ENCODE measurements around the gene COL4A1. TPM values are rescaled to one million over a fixed set of nuclear protein-coding genes. Genes with fewer than 3 reads are reported as not detected.

Gene COL4A1
- total RNA-seq, 1 experiment from 2014 or later, result 0.12 TPM

- no peak for TF ChIP-seq CTCF (IDR thresholded peaks at IDR 0.05; ENCODE audit: unreplicated experiment)
- Mint-ChIP-seq H3K9me3 (ENCODE audit: low read depth, unreplicated experiment) (no peaks in the 10 kb centered on the region), H3K27me3 (ENCODE audit: unreplicated experiment) (no peaks in the 10 kb centered on the region), H3K36me3 (ENCODE audit: insufficient read depth, unreplicated experiment) (no peaks in the 10 kb centered on the region), H3K4me3 (ENCODE audit: low read depth, unreplicated experiment) (no peak overlapping the region), H3K4me1 (ENCODE audit: low read depth, unreplicated experiment) (no peaks in the 10 kb centered on the region), H3K27ac (ENCODE audit: unreplicated experiment) (no peak overlapping the region)
- CTCF ChIA-PET, result no interaction called here
- DNase-seq, result no peak
- BruUV-seq (replicated peaks), result no TSS peak
- intact Hi-C loops (cut with micrococcal nuclease; ENCODE audit: unreplicated experiment), result no loop called here
Measured at GRCh38 chr13:110353339-110353977, 46.5 kb upstream of the COL4A1 start.

- DNase-seq, result no peak
- no peak overlapping the region for H3K4me3 Mint-ChIP-seq (ENCODE audit: low read depth, unreplicated experiment)
- CTCF ChIA-PET, result no interaction called here
- peaks cover 4% of the 10 kb centered on the region for H3K4me1 Mint-ChIP-seq (ENCODE audit: low read depth, unreplicated experiment)
- no peak overlapping the region for H3K27ac Mint-ChIP-seq (ENCODE audit: unreplicated experiment)
- no peaks in the 10 kb centered on the region for H3K36me3 Mint-ChIP-seq (ENCODE audit: insufficient read depth, unreplicated experiment)
- no peaks in the 10 kb centered on the region for H3K27me3 Mint-ChIP-seq (ENCODE audit: unreplicated experiment)
- intact Hi-C loops (cut with micrococcal nuclease; ENCODE audit: unreplicated experiment), result no loop called here
- no TSS peak for BruUV-seq (replicated peaks)
- no peak for TF ChIP-seq CTCF (IDR thresholded peaks at IDR 0.05; ENCODE audit: unreplicated experiment)
- no peaks in the 10 kb centered on the region for H3K9me3 Mint-ChIP-seq (ENCODE audit: low read depth, unreplicated experiment)
Measured at GRCh38 chr13:110352735-110353134, 45.8 kb upstream of the COL4A1 start.

- DNase-seq, result no peak
- no peaks in the 10 kb centered on the region for H3K9me3 Mint-ChIP-seq (ENCODE audit: low read depth, unreplicated experiment)
- no peak overlapping the region for H3K4me3 Mint-ChIP-seq (ENCODE audit: low read depth, unreplicated experiment)
- no TSS peak for BruUV-seq (replicated peaks)
- no peak for TF ChIP-seq CTCF (IDR thresholded peaks at IDR 0.05; ENCODE audit: unreplicated experiment)
- intact Hi-C loops (cut with micrococcal nuclease; ENCODE audit: unreplicated experiment), result no loop called here
- H3K4me1 Mint-ChIP-seq (ENCODE audit: low read depth, unreplicated experiment), result peaks cover 12% of the 10 kb centered on the region
- peaks cover 6% of the 10 kb centered on the region for H3K36me3 Mint-ChIP-seq (ENCODE audit: insufficient read depth, unreplicated experiment)
- no peaks in the 10 kb centered on the region for H3K27me3 Mint-ChIP-seq (ENCODE audit: unreplicated experiment)
- CTCF ChIA-PET, result no interaction called here
- no peak overlapping the region for H3K27ac Mint-ChIP-seq (ENCODE audit: unreplicated experiment)
Measured at GRCh38 chr13:110351636-110352420, 44.9 kb upstream of the COL4A1 start.

- Mint-ChIP-seq H3K27me3 (ENCODE audit: unreplicated experiment) (no peaks in the 10 kb centered on the region), H3K9me3 (ENCODE audit: low read depth, unreplicated experiment) (no peaks in the 10 kb centered on the region), H3K4me1 (ENCODE audit: low read depth, unreplicated experiment) (peaks cover 12% of the 10 kb centered on the region), H3K4me3 (ENCODE audit: low read depth, unreplicated experiment) (no peak overlapping the region), H3K36me3 (ENCODE audit: insufficient read depth, unreplicated experiment) (peaks cover 6% of the 10 kb centered on the region), H3K27ac (ENCODE audit: unreplicated experiment) (no peak overlapping the region)
- CTCF ChIA-PET, result no interaction called here
- no peak for TF ChIP-seq CTCF (IDR thresholded peaks at IDR 0.05; ENCODE audit: unreplicated experiment)
- BruUV-seq (replicated peaks), result no TSS peak
- DNase-seq, result no peak
- intact Hi-C loops (cut with micrococcal nuclease; ENCODE audit: unreplicated experiment), result no loop called here
Measured at GRCh38 chr13:110350509-110350908, 43.6 kb upstream of the COL4A1 start.

All from Calu3 (cell line).